ENCODE results near the gene UPF1.
"Not testable (repeated sequence)": the region's sequence is repeated elsewhere in the genome, so short reads cannot be mapped to it uniquely, and the experiment has no call there.

The UPF1 gene

GRCh38 chr19:18898081-18898606, 66.4 kb downstream of the UPF1 start:
- TF ChIP-seq CTCF (IDR thresholded peaks at IDR 0.05; ENCODE audit: low read depth, low read length) = no peak
- DNase-seq (ENCODE audit: low read depth in 2 of 2) = peak in 1 of 2 donors; percentile 39
- no peak overlapping the region for H3K4me3 ChIP-seq (replicated peaks in 1 of 2; ENCODE audit: low read depth in 2 of 2, low read length in 2 of 2)

DNA sequence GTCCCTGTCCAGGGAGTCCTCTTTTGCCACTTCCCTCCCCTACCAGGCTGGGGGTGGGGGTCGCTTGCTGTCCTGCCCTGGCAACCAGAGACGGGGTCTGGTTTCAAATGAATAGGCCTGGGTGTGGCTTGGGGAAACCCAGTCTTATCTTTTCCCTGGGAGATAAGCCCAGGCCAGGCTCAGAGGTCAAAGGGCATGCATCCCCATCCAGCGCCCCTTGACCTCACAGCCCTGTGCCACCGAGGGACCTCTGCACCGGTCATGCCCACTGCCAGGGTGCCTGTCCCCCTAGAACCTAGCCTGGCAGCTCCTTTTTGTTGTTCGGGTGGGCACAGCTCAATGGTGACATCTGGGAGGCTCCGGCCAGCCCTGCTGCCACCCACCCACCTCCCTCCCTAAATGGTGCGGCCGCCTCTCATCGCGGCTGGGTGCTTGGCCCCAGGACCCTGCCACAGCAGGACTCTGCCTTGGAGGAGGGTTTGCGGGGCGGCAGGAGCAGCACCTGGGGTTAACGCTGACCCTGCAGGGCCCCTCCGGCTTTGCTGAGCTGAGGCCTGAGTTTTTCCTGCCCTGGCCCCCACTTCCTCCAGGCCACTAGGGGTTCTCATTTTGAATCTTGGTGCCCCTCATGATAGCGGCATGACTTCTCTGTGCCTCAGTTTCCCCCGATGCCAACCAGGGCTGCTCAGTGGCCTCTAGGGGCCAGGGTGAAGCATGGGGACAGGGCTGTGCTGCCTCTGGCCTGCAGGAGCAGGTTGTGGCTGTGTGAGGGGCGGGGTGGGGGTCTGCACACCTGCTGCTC, 67.0 kb downstream of the UPF1 start:
- no peak overlapping the region for H3K4me3 ChIP-seq (replicated peaks in 1 of 2; ENCODE audit: low read depth in 2 of 2, low read length in 2 of 2)
- TF ChIP-seq CTCF (IDR thresholded peaks at IDR 0.05; ENCODE audit: low read depth, low read length) = no peak
- no peak for DNase-seq (ENCODE audit: low read depth in 2 of 2)

DNA sequence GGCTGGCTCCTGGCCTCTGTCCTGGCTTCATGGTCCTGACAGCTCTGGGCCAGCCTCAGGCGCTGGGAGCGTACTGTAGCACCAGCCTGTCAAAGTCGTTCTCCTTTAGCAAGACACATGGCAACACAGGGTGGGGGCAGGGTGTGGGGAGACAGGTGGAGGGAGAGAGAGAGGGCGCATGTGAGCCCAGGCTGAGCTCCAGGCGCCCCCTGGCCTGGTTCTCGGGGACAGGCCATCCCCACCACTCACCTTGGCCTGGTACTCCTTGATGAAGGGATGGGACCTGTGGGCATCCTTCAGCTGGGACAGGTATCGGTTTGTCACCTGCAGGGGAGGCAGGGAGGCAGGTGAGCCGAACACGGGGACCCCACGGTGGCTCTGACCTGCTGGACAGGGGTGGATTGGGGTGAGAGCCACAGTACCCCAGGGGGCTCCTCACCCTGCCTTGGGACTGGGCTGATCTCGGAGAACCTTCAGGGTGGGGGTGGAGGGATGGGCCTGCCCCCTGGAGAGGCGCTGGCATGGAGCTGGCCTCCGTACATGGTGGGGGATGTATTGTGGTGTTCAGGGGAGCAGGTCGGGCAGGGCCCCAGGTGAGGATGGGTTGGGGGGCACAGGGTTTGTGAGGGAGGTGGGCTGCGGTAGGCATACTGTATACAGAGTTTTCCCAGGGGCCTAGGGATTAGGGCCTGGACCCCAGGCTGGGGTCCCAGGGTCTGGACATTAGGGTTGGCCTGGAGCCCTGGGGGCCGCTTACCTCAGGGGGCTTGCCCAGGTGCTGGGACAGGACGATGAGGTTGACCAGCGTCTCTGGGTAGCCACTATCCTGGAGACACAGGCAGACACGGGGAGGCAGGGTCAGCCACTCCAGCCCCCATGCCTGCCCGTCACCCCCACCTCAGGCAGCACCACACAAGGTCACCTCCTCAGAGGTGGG, 68.1 kb downstream of the UPF1 start:
- TF ChIP-seq CTCF (IDR thresholded peaks at IDR 0.05; ENCODE audit: low read depth, low read length) = no peak
- H3K4me3 ChIP-seq (replicated peaks in 1 of 2; ENCODE audit: low read depth in 2 of 2, low read length in 2 of 2) = no peak overlapping the region
- DNase-seq (ENCODE audit: low read depth in 2 of 2) = no peak

GRCh38 chr19:18900700-18901481, 69.1 kb downstream of the UPF1 start:
- no peak for DNase-seq (ENCODE audit: low read depth in 2 of 2)
- no peak overlapping the region for H3K4me3 ChIP-seq (replicated peaks in 1 of 2; ENCODE audit: low read depth in 2 of 2, low read length in 2 of 2)
- TF ChIP-seq CTCF (IDR thresholded peaks at IDR 0.05; ENCODE audit: low read depth, low read length) = no peak

- TF ChIP-seq CTCF (IDR thresholded peaks at IDR 0.05; ENCODE audit: low read depth, low read length) = no peak
- H3K4me3 ChIP-seq (replicated peaks in 1 of 2; ENCODE audit: low read depth in 2 of 2, low read length in 2 of 2) = peak overlapping the region in 1 of 2 donors; percentile 2
- no peak for DNase-seq (ENCODE audit: low read depth in 2 of 2)
Observed at GRCh38 chr19:18901491-18901890, 69.7 kb downstream of the UPF1 start.

DNA sequence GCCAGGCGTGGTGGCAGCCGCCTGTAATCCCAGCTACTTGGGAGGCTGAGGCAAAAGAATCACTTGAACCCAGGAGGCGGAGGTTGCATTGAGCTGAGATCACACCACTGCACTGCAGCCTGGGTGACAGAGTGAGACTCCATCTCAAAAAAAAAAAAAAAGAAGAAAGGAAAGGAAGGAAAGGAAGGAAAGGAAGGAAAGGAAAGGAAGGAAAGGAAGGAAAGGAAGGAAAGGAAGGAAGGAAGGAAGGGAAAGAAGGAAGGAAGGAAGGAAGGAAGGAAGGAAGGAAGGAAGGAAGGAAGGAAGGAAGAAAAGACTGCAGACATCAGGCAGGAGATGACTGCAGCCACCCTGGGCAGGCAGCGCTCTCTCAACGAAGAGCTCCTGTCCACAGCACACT, 70.8 kb downstream of the UPF1 start:
- H3K4me3 ChIP-seq (replicated peaks in 1 of 2; ENCODE audit: low read depth in 2 of 2, low read length in 2 of 2) = not testable (repeated sequence)

More for the DNA sequence above, 70.8 kb downstream of the UPF1 start:
- DNase-seq (ENCODE audit: low read depth in 2 of 2) = not testable (repeated sequence)

All from cardiac fibroblast (primary cell).